Right atrium auricular region (tissue), 2 donors: ENCODE measurements around the gene FGF14. TPM values are rescaled to one million over a fixed set of nuclear protein-coding genes. Genes with fewer than 3 reads are reported as not detected.
A peak's percentile ranks its signal among the peaks of the same experiment; 100 is the strongest.

Experiments used
- DNase-seq: peaks from one replicate; pipeline ENCODE4 v3.0.0-alpha.2; 2019; ENCODE audit warnings: low spot score
- H3K27ac ChIP-seq, 2 donors: fragments of 200-600 bp; sonication (generic); 1 replicate in 1 of 2; 2 replicates in 1 of 2; pipeline ENCODE4 v1.5.1; 2016 to 2019
- H3K27me3 ChIP-seq, 2 donors: fragments of 200-600 bp; sonication (generic); one replicate each; pipeline versions ENCODE4 v1.5.1 to v1.6.0; 2017 to 2019
- H3K36me3 ChIP-seq: fragments of 200-600 bp; sonication (generic); one replicate; pipeline ENCODE4 v1.5.1; 2016
- H3K4me1 ChIP-seq, 2 donors: fragments of 200-600 bp; sonication (generic); one replicate each; pipeline versions ENCODE4 v1.5.1 to v1.6.0; 2017 to 2019
- H3K4me3 ChIP-seq, 2 donors: fragments of 200-600 bp; sonication (generic); 1 replicate in 1 of 2; 2 replicates in 1 of 2; pipeline ENCODE4 v1.5.1; 2017 to 2019; ENCODE audit warnings: mild to moderate bottlenecking in 1 of 2, moderate library complexity in 1 of 2
- H3K9me3 ChIP-seq, 2 donors: fragments of 200-600 bp; sonication (generic); one replicate each; pipeline ENCODE4 v1.5.1; 2019
- CTCF ChIP-seq, 2 donors: fragments of 200-600 bp; sonication (generic); IDR thresholded peaks; one replicate each; pipeline ENCODE4 v1.5.1; 2019; ENCODE audit warnings: antibody characterized with exemption in 2 of 2
- total RNA-seq, 2 donors: library from RNA; depleted of rRNA; stranded (reverse); fragments of >200 nt; gene quantifications; one replicate each; pipeline ENCODE4 v1.1.0, GENCODE V29; 2016

Gene FGF14
- total RNA-seq, 2 donors from 2014 or later = 1.3 to 1.7 TPM

DNA sequence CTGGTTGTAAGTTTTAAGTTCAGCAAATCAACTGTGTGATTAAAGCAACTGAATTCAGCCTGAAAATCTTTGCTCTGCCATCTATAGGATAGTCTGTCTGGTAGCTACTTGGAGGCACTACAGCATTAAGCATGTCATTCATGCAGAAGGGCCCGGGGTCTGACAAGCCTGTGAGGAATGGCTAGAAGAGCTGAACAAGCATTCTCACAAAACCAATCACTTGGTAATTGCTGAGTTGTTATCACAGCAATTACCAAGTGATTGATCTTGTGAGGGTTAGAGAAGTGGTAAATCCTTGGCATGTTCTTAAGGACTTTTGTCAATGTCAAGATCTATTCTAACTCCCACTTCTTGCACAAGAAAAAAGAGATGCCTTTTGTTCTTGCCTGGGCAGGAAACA lies 356.1 kb downstream of the FGF14 start:
- no peak for DNase-seq

DNA sequence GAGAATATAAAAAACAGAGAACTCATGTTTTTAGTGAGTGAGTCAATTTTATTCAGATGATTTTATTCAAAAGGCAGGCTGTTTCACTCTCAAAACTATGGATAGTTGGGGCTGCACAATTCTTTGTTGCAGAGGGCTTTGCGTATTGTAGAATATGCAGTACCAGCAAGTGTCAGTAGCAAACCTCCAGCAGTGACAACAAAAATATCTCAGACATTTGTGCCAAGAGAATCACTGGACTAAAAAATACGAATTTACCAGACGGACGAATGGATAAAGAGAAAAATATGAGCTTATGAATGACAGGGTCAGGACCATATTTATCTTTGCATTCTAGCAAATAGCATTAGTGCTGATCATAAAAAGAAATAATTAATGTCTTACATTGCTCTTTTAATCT lies 359.1 kb downstream of the FGF14 start:
- Histone ChIP-seq H3K27ac (no peak overlapping the region), H3K4me3 (no peak overlapping the region), H3K27me3 (no peaks in the 10 kb centered on the region), H3K36me3 (no peaks in the 10 kb centered on the region), H3K4me1 (peaks cover 0 to 5% of the 10 kb centered on the region in 2 donors), H3K9me3 (no peaks in the 10 kb centered on the region)
- TF ChIP-seq CTCF (IDR thresholded peaks at IDR 0.05) = no peak
- DNase-seq = no peak

More for the DNA sequence above, 356.1 kb downstream of the FGF14 start:
- H3K27ac ChIP-seq = no peak overlapping the region
- H3K4me3 ChIP-seq = no peak overlapping the region
- no peaks in the 10 kb centered on the region for H3K4me1 ChIP-seq
- no peak for TF ChIP-seq CTCF (IDR thresholded peaks at IDR 0.05)
- H3K9me3 ChIP-seq = no peaks in the 10 kb centered on the region
- no peaks in the 10 kb centered on the region for H3K27me3 ChIP-seq
- no peaks in the 10 kb centered on the region for H3K36me3 ChIP-seq

DNA sequence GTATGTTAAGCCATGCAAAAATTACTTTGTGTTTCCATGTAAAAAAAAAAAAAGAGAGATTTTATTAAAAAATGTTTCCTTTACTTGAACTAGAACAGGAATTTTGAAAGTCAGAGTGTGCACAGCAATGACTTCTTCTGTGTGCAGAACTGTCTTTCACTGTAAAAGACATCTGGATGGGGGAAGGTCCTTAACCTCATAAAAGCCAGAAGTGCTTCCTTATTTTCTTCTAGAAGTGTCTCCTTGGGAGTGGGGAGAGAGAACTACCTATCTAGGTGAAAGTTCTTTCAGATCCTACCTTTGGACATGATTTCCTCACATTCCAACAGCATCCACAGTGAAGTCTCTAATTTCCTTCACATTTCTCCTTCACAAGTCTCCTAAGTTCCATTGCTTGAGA lies 360.3 kb downstream of the FGF14 start:
- no peaks in the 10 kb centered on the region for H3K36me3 ChIP-seq
- no peak for DNase-seq
- H3K9me3 ChIP-seq = no peaks in the 10 kb centered on the region
- peaks cover 0 to 5% of the 10 kb centered on the region in 2 donors for H3K4me1 ChIP-seq
- no peaks in the 10 kb centered on the region for H3K27me3 ChIP-seq
- no peak overlapping the region for H3K27ac ChIP-seq
- no peak overlapping the region for H3K4me3 ChIP-seq
- no peak for TF ChIP-seq CTCF (IDR thresholded peaks at IDR 0.05)

- TF ChIP-seq CTCF (IDR thresholded peaks at IDR 0.05) = no peak
- no peak overlapping the region for H3K27ac ChIP-seq
Observed at GRCh38 chr13:102040812-102041211, 361.0 kb downstream of the FGF14 start.

GRCh38 chr13:102039264-102039663 lies 362.6 kb downstream of the FGF14 start:
- DNase-seq = no peak
- TF ChIP-seq CTCF (IDR thresholded peaks at IDR 0.05) = no peak
- Histone ChIP-seq H3K36me3 (no peaks in the 10 kb centered on the region), H3K27me3 (no peaks in the 10 kb centered on the region), H3K27ac (peak overlapping the region in 1 of 2 donors; percentile 50), H3K4me1 (peaks cover 0 to 5% of the 10 kb centered on the region in 2 donors), H3K9me3 (no peaks in the 10 kb centered on the region), H3K4me3 (no peak overlapping the region)

More at GRCh38 chr13:102040812-102041211, 361.0 kb downstream of the FGF14 start:
- H3K36me3 ChIP-seq = no peaks in the 10 kb centered on the region
- no peaks in the 10 kb centered on the region for H3K27me3 ChIP-seq
- no peaks in the 10 kb centered on the region for H3K9me3 ChIP-seq
- no peak overlapping the region for H3K4me3 ChIP-seq
- peaks cover 0 to 5% of the 10 kb centered on the region in 2 donors for H3K4me1 ChIP-seq
- DNase-seq = no peak

DNA sequence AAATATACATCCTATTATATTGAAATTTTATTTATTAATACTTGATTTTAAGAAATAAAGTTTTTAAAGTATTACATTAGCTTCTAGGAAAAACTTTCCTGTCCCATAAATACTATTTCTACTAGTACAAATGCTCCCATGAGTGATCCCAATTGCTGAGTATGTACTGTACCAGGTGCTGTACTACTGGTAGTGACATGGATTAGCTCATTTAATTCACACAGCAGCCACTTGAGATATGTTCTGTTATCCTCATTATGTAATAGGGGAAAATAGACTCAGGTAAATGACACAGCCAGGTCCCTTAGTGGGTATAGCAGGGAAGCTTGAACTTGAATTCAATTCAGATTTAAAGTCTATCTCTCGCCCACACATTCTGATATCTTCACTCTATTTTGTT lies 363.1 kb downstream of the FGF14 start:
- Histone ChIP-seq H3K36me3 (no peaks in the 10 kb centered on the region), H3K9me3 (no peaks in the 10 kb centered on the region), H3K27ac (peak overlapping the region in 1 of 2 donors; percentile 50), H3K4me3 (no peak overlapping the region), H3K27me3 (no peaks in the 10 kb centered on the region), H3K4me1 (peaks cover 0 to 5% of the 10 kb centered on the region in 2 donors)
- no peak for TF ChIP-seq CTCF (IDR thresholded peaks at IDR 0.05)
- DNase-seq = no peak
